HG03039 (cell line): ENCODE measurements around the gene CSTPP1.

Source experiments
- ATAC-seq: cut with Tn5 transposase; IDR thresholded peaks from one replicate; pipeline ENCODE4 v1.9.1; 2021; ENCODE audit warnings: mild to moderate bottlenecking, moderate library complexity; ENCODE audit not compliant: unreplicated experiment

Gene CSTPP1

GRCh38 chr11:47154616-47155570 lies 218.3 kb downstream of the CSTPP1 start:
- no peak for ATAC-seq

GRCh38 chr11:47155879-47156278 lies 219.3 kb downstream of the CSTPP1 start:
- no peak for ATAC-seq

GRCh38 chr11:47156333-47156732 lies 219.8 kb downstream of the CSTPP1 start:
- no peak for ATAC-seq

GRCh38 chr11:47156951-47157350 lies 220.4 kb downstream of the CSTPP1 start:
- ATAC-seq: no peak

- ATAC-seq: no peak
Observed at GRCh38 chr11:47157805-47158204, 221.2 kb downstream of the CSTPP1 start.

GRCh38 chr11:47158242-47158641 lies 221.7 kb downstream of the CSTPP1 start:
- ATAC-seq: no peak

GRCh38 chr11:47160753-47161133 lies 224.2 kb downstream of the CSTPP1 start:
- ATAC-seq: no peak

- ATAC-seq: no peak
Observed at GRCh38 chr11:47161134-47161854, 224.7 kb downstream of the CSTPP1 start.

GRCh38 chr11:47161890-47162289 lies 225.3 kb downstream of the CSTPP1 start:
- ATAC-seq: no peak

GRCh38 chr11:47162426-47162825 lies 225.9 kb downstream of the CSTPP1 start:
- no peak for ATAC-seq

GRCh38 chr11:47163193-47163592 lies 226.6 kb downstream of the CSTPP1 start:
- ATAC-seq: no peak

- no peak for ATAC-seq
Observed at GRCh38 chr11:47163898-47164297, 227.3 kb downstream of the CSTPP1 start.

GRCh38 chr11:47164321-47164720 lies 227.8 kb downstream of the CSTPP1 start:
- no peak for ATAC-seq

GRCh38 chr11:47165253-47165840 lies 228.8 kb downstream of the CSTPP1 start:
- no peak for ATAC-seq

GRCh38 chr11:47166368-47166767 lies 229.8 kb downstream of the CSTPP1 start:
- no peak for ATAC-seq

- ATAC-seq: no peak
Observed at GRCh38 chr11:47171061-47171838, 234.7 kb downstream of the CSTPP1 start.

- no peak for ATAC-seq
Observed at GRCh38 chr11:47171856-47172255, 235.3 kb downstream of the CSTPP1 start.

- ATAC-seq: no peak
Observed at GRCh38 chr11:47172740-47173336, 236.3 kb downstream of the CSTPP1 start.

- ATAC-seq: no peak
Observed at GRCh38 chr11:47175746-47176327, 239.3 kb downstream of the CSTPP1 start.
